A549 (cell line): ENCODE results near the gene SLC25A3. TPM values are rescaled to one million over a fixed set of nuclear protein-coding genes. Genes with fewer than 3 reads are reported as not detected.

Experiments used
- ATAC-seq, 2 experiments: fragments of 200-7000 bp in 1 of 2; fragments of >200 bp in 1 of 2; cut with Nextera tagmentation in 1 of 2; cut with Tn5 transposase in 1 of 2; 3 replicates each; pipeline versions ENCODE4 v1.8.0 to v1.9.1; 2018 to 2020; ENCODE audit warnings: mild to moderate bottlenecking in 1 of 2, moderate library complexity in 1 of 2
- CTCF ChIA-PET: fragments of 300-600 bp; sonication (Branson Sonifier 250); formaldehyde crosslinking; extraction: SDS; loops from one replicate; lab custom pipeline; 2021; ENCODE audit warnings: antibody characterized with exemption, inconsistent platforms; lab: Yijun Ruan, JAX
- POLR2A ChIA-PET: fragments of 350-600 bp; formaldehyde crosslinking; extraction: SDS; loops from one replicate; lab custom pipeline; 2021; ENCODE audit warnings: antibody characterized with exemption, inconsistent platforms; lab: Yijun Ruan, JAX
- DNase-seq, 2 experiments: peaks; one replicate each; pipeline versions ENCODE4 v3.0.0 to v3.0.0-alpha.2; 2011 to 2016; ENCODE audit warnings: low read depth in 1 of 2, low spot score in 1 of 2
- FAIRE-seq: peaks from 2 replicates; lab custom pipeline; 2011; peaks lifted over from hg19 to GRCh38; lab: Jason Lieb, UNC
- H3K27ac ChIP-seq, 2 experiments: fragments of >200 bp; sonication (Bioruptor Twin); formaldehyde crosslinking; 3 replicates each; pipeline ENCODE4 v1.5.1; 2016 to 2017
- H3K4me1 ChIP-seq: fragments of >200 bp; sonication (Bioruptor Twin); formaldehyde crosslinking; 3 replicates; pipeline ENCODE4 v1.6.1; 2016
- H3K4me2 ChIP-seq: fragments of >200 bp; sonication (Bioruptor Twin); formaldehyde crosslinking; 3 replicates; pipeline ENCODE4 v1.6.1; 2016
- H3K4me3 ChIP-seq: fragments of >200 bp; sonication (Bioruptor Twin); formaldehyde crosslinking; 3 replicates; pipeline ENCODE4 v1.5.1; 2016
- H3K9me3 ChIP-seq: fragments of >200 bp; sonication (Bioruptor Twin); formaldehyde crosslinking; 3 replicates; pipeline ENCODE4 v1.6.1; 2016
- CBX8 ChIP-seq: fragments of 200-600 bp; sonication (generic); IDR thresholded peaks from 2 replicates; pipeline ENCODE4 v1.6.1; 2016
- CHD4 ChIP-seq: fragments of 200-600 bp; sonication (generic); IDR thresholded peaks from 2 replicates; pipeline ENCODE4 v1.6.1; 2016; ENCODE audit warnings: antibody characterized with exemption, mild to moderate bottlenecking, borderline replicate concordance
- EHMT2 ChIP-seq: fragments of 200-600 bp; sonication (generic); IDR thresholded peaks from 2 replicates; pipeline ENCODE4 v1.6.1; 2016; ENCODE audit warnings: antibody characterized with exemption, low read depth, mild to moderate bottlenecking, moderate library complexity
- FOSL2 ChIP-seq, 2 experiments: fragments of 450-650 bp in 1 of 2; fragments of >200 bp in 1 of 2; sonication (Bioruptor Twin) in 1 of 2; formaldehyde crosslinking; IDR thresholded peaks; 2 replicates each; pipeline versions ENCODE4 v1.5.0 to v1.6.1; 2016 to 2020; ENCODE audit warnings: mild to moderate bottlenecking in 1 of 2, moderate library complexity in 1 of 2
- HOXB13 ChIP-seq: fragments of 250-450 bp; sonication (Bioruptor Pico); IDR thresholded peaks from 2 replicates; pipeline ENCODE4 v1.5.0; 2020; ENCODE audit warnings: low read depth, mild to moderate bottlenecking, moderate library complexity
- JUN ChIP-seq, 2 experiments: fragments of >200 bp; sonication (Bioruptor Twin); formaldehyde crosslinking; IDR thresholded peaks; 2 replicates in 1 of 2; 3 replicates in 1 of 2; pipeline ENCODE4 v1.6.1; 2016 to 2017
- KDM1A ChIP-seq: fragments of 200-600 bp; sonication (generic); IDR thresholded peaks from 2 replicates; pipeline ENCODE4 v1.6.1; 2016; ENCODE audit warnings: low read depth, mild to moderate bottlenecking
- MAZ ChIP-seq: fragments of 150-350 bp; IDR thresholded peaks from 2 replicates; pipeline ENCODE4 v1.6.1; 2014; ENCODE audit warnings: antibody characterized with exemption, low read depth, low read length, borderline replicate concordance
- POLR2A ChIP-seq: IDR thresholded peaks from 2 replicates; pipeline ENCODE4 v1.6.1; 2012; ENCODE audit warnings: mild to moderate bottlenecking, low read length
- RARB ChIP-seq: fragments of 250-450 bp; sonication (Bioruptor Pico); IDR thresholded peaks from 2 replicates; pipeline ENCODE4 v1.8.0; 2021; ENCODE audit warnings: mild to moderate bottlenecking, moderate library complexity
- TP53 ChIP-seq: fragments of 250-450 bp; sonication (Bioruptor Pico); IDR thresholded peaks from 2 replicates; pipeline ENCODE4 v1.5.0; 2021; ENCODE audit warnings: mild to moderate bottlenecking, moderate library complexity
- ZC3H11A ChIP-seq: fragments of 450-650 bp; IDR thresholded peaks from 2 replicates; pipeline ENCODE4 v1.6.1; 2014; ENCODE audit warnings: antibody characterized with exemption, mild to moderate bottlenecking
- ZFP36 ChIP-seq: fragments of 450-650 bp; IDR thresholded peaks from 2 replicates; pipeline ENCODE4 v1.6.1; 2014; ENCODE audit warnings: borderline replicate concordance; ENCODE audit not compliant: partially characterized antibody
- ZNF302 ChIP-seq: fragments of 250-450 bp; sonication (Bioruptor Pico); IDR thresholded peaks from 2 replicates; pipeline ENCODE4 v1.9.0; 2021; ENCODE audit warnings: inconsistent platforms, mild to moderate bottlenecking, moderate library complexity
- ZSCAN20 ChIP-seq: fragments of 250-450 bp; sonication (Bioruptor Pico); IDR thresholded peaks from 2 replicates; pipeline ENCODE4 v1.8.0; 2022; ENCODE audit warnings: mild to moderate bottlenecking, moderate library complexity
- WGBS: methylation state at CpG from one replicate; pipeline ENCODE4 v1.1.6; 2017; ENCODE audit errors: missing lambda C conversion rate; 5-methylcytosine and 5-hydroxymethylcytosine counted together
- polyA plus RNA-seq, 4 experiments: library from polyadenylated mRNA; depleted of rRNA in 3 of 4; stranded (reverse); fragments of >200 nt; fragmentation: RNase III in 1 of 4; extraction: RNeasy Plus Mini Kit Qiagen cat#74134 plus additional on column Dnase treatment in 1 of 4; gene quantifications; 2 replicates in 3 of 4; 3 replicates in 1 of 4; pipeline ENCODE4 v1.2.3, GENCODE V29; 2011 to 2017
- TF ChIP-seq, protein P1 (sequence below): fragments of 150-350 bp; IDR thresholded peaks from 2 replicates; pipeline ENCODE4 v1.6.1; 2014; ENCODE audit warnings: low read depth, mild to moderate bottlenecking, low read length
- TF ChIP-seq, protein P2 (sequence below): fragments of 200-600 bp; sonication (generic); IDR thresholded peaks from 2 replicates; pipeline ENCODE4 v1.6.1; 2016; ENCODE audit warnings: antibody characterized with exemption, mild to moderate bottlenecking, moderate library complexity
- TF ChIP-seq, protein P3 (sequence below): fragments of 450-650 bp; IDR thresholded peaks from 2 replicates; pipeline ENCODE4 v1.6.1; 2014; ENCODE audit warnings: antibody characterized with exemption
- TF ChIP-seq, protein P4 (sequence below): IDR thresholded peaks from 2 replicates; pipeline ENCODE4 v1.6.1; 2012; ENCODE audit warnings: low read depth, borderline replicate concordance

The SLC25A3 gene
- polyA plus RNA-seq, 2 of the 4 experiments (the other 2 are of a cell fraction) = 790 to 1,232 TPM

DNA sequence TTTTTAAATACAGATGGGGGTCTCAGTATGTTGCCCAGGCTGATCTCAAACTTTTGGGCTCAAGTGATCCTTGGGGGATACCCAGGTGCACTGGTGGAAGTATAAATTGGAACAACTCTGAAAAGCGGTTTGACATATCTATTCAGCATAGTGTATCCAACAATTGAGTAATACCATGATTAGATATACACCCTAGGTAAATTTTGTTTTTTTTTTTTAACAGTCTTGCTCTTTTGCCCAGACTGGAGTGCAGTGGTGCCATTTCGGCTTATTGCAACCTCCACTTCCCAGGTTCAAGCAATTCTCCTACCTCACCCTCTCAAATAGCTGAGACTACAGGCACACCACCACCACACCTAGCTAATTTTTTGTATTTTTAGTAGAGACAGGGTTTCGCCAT, 31.6 kb upstream of the SLC25A3 start (continued):
- TF ChIP-seq, protein P1, sequence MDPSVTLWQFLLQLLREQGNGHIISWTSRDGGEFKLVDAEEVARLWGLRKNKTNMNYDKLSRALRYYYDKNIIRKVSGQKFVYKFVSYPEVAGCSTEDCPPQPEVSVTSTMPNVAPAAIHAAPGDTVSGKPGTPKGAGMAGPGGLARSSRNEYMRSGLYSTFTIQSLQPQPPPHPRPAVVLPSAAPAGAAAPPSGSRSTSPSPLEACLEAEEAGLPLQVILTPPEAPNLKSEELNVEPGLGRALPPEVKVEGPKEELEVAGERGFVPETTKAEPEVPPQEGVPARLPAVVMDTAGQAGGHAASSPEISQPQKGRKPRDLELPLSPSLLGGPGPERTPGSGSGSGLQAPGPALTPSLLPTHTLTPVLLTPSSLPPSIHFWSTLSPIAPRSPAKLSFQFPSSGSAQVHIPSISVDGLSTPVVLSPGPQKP = no peak
- TF ChIP-seq, protein P2, sequence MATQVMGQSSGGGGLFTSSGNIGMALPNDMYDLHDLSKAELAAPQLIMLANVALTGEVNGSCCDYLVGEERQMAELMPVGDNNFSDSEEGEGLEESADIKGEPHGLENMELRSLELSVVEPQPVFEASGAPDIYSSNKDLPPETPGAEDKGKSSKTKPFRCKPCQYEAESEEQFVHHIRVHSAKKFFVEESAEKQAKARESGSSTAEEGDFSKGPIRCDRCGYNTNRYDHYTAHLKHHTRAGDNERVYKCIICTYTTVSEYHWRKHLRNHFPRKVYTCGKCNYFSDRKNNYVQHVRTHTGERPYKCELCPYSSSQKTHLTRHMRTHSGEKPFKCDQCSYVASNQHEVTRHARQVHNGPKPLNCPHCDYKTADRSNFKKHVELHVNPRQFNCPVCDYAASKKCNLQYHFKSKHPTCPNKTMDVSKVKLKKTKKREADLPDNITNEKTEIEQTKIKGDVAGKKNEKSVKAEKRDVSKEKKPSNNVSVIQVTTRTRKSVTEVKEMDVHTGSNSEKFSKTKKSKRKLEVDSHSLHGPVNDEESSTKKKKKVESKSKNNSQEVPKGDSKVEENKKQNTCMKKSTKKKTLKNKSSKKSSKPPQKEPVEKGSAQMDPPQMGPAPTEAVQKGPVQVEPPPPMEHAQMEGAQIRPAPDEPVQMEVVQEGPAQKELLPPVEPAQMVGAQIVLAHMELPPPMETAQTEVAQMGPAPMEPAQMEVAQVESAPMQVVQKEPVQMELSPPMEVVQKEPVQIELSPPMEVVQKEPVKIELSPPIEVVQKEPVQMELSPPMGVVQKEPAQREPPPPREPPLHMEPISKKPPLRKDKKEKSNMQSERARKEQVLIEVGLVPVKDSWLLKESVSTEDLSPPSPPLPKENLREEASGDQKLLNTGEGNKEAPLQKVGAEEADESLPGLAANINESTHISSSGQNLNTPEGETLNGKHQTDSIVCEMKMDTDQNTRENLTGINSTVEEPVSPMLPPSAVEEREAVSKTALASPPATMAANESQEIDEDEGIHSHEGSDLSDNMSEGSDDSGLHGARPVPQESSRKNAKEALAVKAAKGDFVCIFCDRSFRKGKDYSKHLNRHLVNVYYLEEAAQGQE = no peak
- no peak for TF ChIP-seq FOSL2 (IDR thresholded peaks at IDR 0.05)
- no peak for TF ChIP-seq FOSL2 (CRISPR knock-in tag; IDR thresholded peaks at IDR 0.05)

DNA sequence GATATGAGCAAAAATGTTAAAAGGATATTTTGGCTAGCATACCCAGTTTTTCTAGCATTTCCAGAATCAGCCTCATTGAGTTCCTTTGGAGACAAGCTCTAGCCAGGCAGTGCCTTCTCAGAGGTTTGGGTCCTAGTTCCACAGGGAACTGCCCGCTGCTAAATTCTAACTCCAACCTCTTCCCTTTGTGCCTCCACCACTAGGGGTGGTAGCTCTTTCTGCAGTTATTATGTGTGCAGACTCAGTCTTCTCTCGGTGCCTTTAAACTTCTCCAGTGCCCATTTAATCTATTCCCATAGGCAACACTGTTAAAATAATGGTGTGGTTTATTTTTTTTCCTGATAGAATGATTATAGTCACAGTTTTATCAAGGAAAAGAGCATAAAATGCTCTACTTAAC, 21.5 kb upstream of the SLC25A3 start:
- CTCF ChIA-PET = interaction anchor here (0.6 to 9.8 kb wide), 5 partner anchors 39 to 80 kb away, joined by 3 to 80 read pairs (median 3); no protein-coding TSS in a partner anchor
- 63% methylated on average over 2 of the region's 2 CpGs for WGBS
- no peak for FAIRE-seq

DNA sequence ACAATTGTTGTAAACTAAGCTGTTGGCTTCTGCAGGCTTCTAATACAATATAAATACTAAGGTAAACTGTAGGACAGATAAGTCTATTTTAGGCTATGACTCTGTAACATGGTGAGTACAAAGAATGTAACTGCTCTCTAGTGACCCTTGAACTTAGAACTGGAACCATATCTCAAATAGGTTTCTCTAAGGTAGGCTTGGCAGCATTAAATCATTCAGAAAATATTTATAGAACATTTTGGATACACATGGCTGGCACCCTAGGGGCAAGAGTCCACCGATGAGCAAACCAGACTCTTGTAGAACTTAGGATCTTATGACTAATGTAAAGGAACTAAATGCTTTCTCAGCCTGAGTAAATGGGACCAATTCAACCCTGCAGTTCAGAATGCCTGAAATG, 19.4 kb upstream of the SLC25A3 start:
- 3% methylated on average over 1 of the region's 1 CpG for WGBS
- FAIRE-seq (no peak), DNase-seq (peak in 1 of 2 experiments; percentile 58), ATAC-seq (peak; percentile 77 to 81; a peak in 5 of 6 replicates)
- no peak for TF ChIP-seq HOXB13
- TF ChIP-seq, protein P3, sequence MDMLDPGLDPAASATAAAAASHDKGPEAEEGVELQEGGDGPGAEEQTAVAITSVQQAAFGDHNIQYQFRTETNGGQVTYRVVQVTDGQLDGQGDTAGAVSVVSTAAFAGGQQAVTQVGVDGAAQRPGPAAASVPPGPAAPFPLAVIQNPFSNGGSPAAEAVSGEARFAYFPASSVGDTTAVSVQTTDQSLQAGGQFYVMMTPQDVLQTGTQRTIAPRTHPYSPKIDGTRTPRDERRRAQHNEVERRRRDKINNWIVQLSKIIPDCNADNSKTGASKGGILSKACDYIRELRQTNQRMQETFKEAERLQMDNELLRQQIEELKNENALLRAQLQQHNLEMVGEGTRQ = no peak
- TF ChIP-seq KDM1A = no peak
- TF ChIP-seq CBX8 = no peak
- Histone ChIP-seq H3K9me3 (no peaks in the 10 kb centered on the region), H3K27ac (peak overlapping the region; percentile 40 to 49; a peak in 5 of 6 replicates), H3K4me2 (peak overlapping the region; percentile 48), H3K4me1 (peaks cover 24% of the 10 kb centered on the region), H3K4me3 (no peak overlapping the region)
- CTCF ChIA-PET = interaction anchor here (0.6 to 1.2 kb wide), 2 partner anchors 12 kb away, joined by 3 read pairs; no protein-coding TSS in a partner anchor
- POLR2A ChIA-PET = no interaction called here

More for the DNA sequence above, 21.5 kb upstream of the SLC25A3 start:
- TF ChIP-seq CBX8 (no peak), RARB (CRISPR knock-in tag) (no peak), TP53 (CRISPR knock-in tag) (no peak)
- TF ChIP-seq, protein P3 = no peak
- TF ChIP-seq, all 56 proteins: peak for 0
- Histone ChIP-seq H3K9me3 (no peaks in the 10 kb centered on the region), H3K4me1 (peaks cover 16% of the 10 kb centered on the region), H3K4me3 (no peak overlapping the region), H3K27ac (no peak overlapping the region), H3K4me2 (no peak overlapping the region)
- DNase-seq (peak; percentile 29 to 32), ATAC-seq (peak; percentile 71 to 77; a peak in 4 of 6 replicates)
- POLR2A ChIA-PET = interaction anchor here (0.5 to 1.2 kb wide), 2 partner anchors 9 to 21 kb away, joined by 3 to 8 read pairs; partner anchors contain the start of gene SLC25A3

DNA sequence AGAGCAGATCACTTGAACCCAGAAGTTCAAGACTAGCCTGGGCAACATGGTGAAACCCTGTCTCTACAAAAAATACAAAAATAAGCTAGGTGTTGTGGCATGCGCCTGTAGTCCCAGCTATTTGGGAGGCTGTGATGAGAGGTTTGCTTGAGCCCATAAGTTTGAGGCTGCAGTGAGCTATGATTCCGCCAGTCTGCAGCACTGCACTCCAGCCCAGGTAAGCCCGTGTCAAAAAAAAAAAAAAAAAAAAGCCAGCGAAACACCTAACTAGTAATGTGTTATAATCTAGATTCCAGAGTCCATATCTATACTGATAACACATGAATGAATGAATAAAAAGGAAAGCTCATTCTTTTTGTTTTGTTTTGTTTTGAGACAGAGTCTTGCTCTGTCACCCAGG, 18.5 kb upstream of the SLC25A3 start:
- WGBS = 85% methylated on average over 4 of the region's 4 CpGs
- TF ChIP-seq KDM1A = no peak
- TF ChIP-seq EHMT2 = no peak
- no peak for TF ChIP-seq HOXB13
- no peak for TF ChIP-seq ZSCAN20
- TF ChIP-seq, protein P3 = no peak
- TF ChIP-seq ZFP36 = no peak
- TF ChIP-seq POLR2A = no peak
- TF ChIP-seq MAZ = no peak
- TF ChIP-seq JUN (IDR thresholded peaks at IDR 0.05) = no peak
- no peak for TF ChIP-seq ZNF302
- no peak for TF ChIP-seq CHD4
- TF ChIP-seq, protein P4, sequence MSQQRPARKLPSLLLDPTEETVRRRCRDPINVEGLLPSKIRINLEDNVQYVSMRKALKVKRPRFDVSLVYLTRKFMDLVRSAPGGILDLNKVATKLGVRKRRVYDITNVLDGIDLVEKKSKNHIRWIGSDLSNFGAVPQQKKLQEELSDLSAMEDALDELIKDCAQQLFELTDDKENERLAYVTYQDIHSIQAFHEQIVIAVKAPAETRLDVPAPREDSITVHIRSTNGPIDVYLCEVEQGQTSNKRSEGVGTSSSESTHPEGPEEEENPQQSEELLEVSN = no peak
- no peak for TF ChIP-seq ZC3H11A

More for the DNA sequence above, 18.5 kb upstream of the SLC25A3 start:
- no peaks in the 10 kb centered on the region for H3K9me3 ChIP-seq
- H3K4me3 ChIP-seq = no peak overlapping the region
- no peak overlapping the region for H3K4me2 ChIP-seq
- CTCF ChIA-PET = interaction anchor here (0.8 to 3.5 kb wide), 6 partner anchors 10 to 79 kb away, joined by 3 to 29 read pairs (median 4); no protein-coding TSS in a partner anchor
- no peak for ATAC-seq
- peaks cover 24% of the 10 kb centered on the region for H3K4me1 ChIP-seq
- DNase-seq = no peak
- H3K27ac ChIP-seq = peak overlapping the region; percentile 40 to 49; a peak in 4 of 6 replicates
- POLR2A ChIA-PET = interaction anchor here (1.3 kb wide), 1 partner anchor 19 kb away, joined by 8 read pairs; the partner anchor contains the start of gene SLC25A3
- no peak for FAIRE-seq
